Rectal smooth muscle tissue (tissue), 1 donor: ENCODE data around the gene LAIR1.
"Not testable (repeated sequence)": the region's sequence is repeated elsewhere in the genome, so short reads cannot be mapped to it uniquely, and the experiment has no call there.

Experiments
- H3K27ac ChIP-seq: one replicate; pipeline ENCODE4 v1.7.0; 2013; ENCODE audit warnings: low read depth, low read length, inconsistent platforms
- H3K27me3 ChIP-seq: one replicate; pipeline ENCODE4 v1.7.0; 2013; ENCODE audit warnings: low read length; ENCODE audit not compliant: control insufficient read depth, insufficient read depth
- H3K36me3 ChIP-seq: one replicate; pipeline ENCODE4 v1.7.0; 2013; ENCODE audit warnings: low read length; ENCODE audit not compliant: control insufficient read depth, insufficient read depth
- H3K4me1 ChIP-seq: one replicate; pipeline ENCODE4 v1.7.0; 2013; ENCODE audit warnings: low read length; ENCODE audit not compliant: control insufficient read depth, insufficient read depth
- H3K4me3 ChIP-seq: one replicate; pipeline ENCODE4 v1.7.0; 2013; ENCODE audit warnings: low read length
- H3K9ac ChIP-seq: one replicate; pipeline ENCODE4 v1.7.0; 2013; ENCODE audit warnings: low read length

Gene LAIR1

DNA sequence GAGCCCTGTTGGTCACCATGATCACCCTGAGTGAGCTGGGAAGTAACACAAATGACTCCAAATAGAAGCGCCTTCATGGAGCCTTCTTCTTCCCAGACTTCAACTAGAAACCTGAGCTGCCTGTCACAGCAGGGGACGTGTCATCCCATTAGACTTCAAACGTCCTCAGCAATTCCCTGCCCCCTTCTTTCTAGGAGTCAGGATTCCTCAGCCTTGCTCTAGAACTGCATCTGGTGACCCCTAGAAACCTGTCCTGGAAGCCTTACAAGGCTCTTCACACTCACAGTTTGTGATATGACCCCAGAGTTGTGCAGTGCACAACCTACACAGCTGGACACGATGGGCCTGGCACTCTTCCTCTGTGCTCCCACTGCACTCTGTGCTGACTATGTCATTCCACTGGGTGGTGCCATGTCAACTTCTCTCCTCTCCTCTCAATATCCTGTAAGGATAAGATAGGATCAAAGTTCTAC, 26.9 kb upstream of the LAIR1 start:
- peaks cover 6% of the 10 kb centered on the region for H3K27me3 ChIP-seq
- no peaks in the 10 kb centered on the region for H3K4me1 ChIP-seq
- no peak overlapping the region for H3K27ac ChIP-seq
- no peaks in the 10 kb centered on the region for H3K36me3 ChIP-seq
- H3K4me3 ChIP-seq = no peak overlapping the region
- H3K9ac ChIP-seq = no peak overlapping the region

DNA sequence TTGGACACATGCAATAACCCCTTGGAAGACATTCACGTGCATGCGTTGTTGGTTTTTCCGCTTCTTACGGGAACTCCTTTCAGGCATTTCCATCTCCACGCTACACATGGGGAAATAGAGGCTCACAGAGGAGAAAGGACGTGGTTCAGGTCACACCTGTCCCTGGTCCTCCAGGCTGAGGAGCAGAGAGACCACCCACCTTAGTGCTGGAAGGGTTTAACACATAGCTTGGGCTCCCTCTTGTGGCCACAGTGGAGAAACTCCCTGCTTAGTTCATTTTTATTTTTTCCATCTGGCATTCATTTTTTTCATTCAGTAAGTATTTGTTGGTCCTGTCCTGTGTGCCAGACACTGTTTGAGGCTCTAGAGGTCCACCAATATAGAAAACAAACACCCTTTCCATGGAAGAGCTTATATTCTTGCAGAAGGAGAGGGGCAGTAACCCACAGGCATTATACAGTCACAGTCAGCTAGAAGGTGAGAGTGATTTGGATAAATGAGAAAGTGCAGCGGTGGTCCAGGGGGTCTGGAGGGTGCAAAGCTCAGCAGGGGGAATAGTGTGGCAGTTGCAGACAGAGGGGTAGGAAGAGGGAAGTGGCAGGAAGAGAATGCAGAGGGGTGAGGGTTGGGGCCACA, 26.3 kb upstream of the LAIR1 start:
- peaks cover 6% of the 10 kb centered on the region for H3K27me3 ChIP-seq
- H3K27ac ChIP-seq = no peak overlapping the region
- H3K4me3 ChIP-seq = no peak overlapping the region
- no peaks in the 10 kb centered on the region for H3K4me1 ChIP-seq
- no peaks in the 10 kb centered on the region for H3K36me3 ChIP-seq
- H3K9ac ChIP-seq = no peak overlapping the region

DNA sequence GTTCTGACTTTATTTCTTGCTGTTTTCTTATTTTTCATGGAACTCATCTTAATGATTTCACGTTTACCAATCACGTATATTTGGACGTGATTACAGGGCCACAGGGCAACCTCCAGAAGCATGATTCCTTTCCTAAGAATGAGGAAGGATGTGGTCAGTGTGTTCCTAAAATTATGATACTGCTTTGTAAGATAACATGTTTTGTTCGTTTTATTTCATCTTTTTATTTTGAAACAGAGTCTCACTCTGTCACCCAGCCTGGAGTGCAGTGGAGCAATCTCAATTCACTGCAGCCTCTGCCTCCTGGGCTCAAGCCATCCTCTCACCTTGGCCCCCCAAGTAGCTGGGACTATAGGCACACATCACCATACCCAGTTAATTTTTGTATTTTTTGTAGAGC, 24.8 kb upstream of the LAIR1 start:
- H3K4me3 ChIP-seq = no peak overlapping the region
- H3K36me3 ChIP-seq = no peaks in the 10 kb centered on the region
- H3K27me3 ChIP-seq = peaks cover 6% of the 10 kb centered on the region
- no peaks in the 10 kb centered on the region for H3K4me1 ChIP-seq
- H3K27ac ChIP-seq = no peak overlapping the region
- H3K9ac ChIP-seq = no peak overlapping the region

DNA sequence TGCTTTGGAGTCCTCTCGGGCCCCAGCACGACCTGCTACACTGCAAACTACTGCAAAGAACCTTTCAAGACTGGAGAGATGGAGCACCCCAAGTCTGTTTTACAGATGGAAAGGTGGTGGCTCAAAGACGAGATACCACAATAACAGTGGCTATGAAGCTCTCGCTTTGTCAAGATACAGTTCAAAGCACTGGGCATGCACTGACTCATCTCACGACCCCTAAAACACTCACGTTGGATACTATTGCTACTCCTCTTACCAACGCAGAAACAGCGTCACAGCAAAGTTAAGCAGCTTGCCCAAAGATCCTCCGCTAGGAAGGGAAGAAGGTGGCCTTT, 24.0 kb upstream of the LAIR1 start:
- no peaks in the 10 kb centered on the region for H3K36me3 ChIP-seq
- no peak overlapping the region for H3K9ac ChIP-seq
- peak overlapping the region; percentile 57 for H3K4me3 ChIP-seq
- H3K27ac ChIP-seq = no peak overlapping the region
- peaks cover 6% of the 10 kb centered on the region for H3K27me3 ChIP-seq
- H3K4me1 ChIP-seq = no peaks in the 10 kb centered on the region

DNA sequence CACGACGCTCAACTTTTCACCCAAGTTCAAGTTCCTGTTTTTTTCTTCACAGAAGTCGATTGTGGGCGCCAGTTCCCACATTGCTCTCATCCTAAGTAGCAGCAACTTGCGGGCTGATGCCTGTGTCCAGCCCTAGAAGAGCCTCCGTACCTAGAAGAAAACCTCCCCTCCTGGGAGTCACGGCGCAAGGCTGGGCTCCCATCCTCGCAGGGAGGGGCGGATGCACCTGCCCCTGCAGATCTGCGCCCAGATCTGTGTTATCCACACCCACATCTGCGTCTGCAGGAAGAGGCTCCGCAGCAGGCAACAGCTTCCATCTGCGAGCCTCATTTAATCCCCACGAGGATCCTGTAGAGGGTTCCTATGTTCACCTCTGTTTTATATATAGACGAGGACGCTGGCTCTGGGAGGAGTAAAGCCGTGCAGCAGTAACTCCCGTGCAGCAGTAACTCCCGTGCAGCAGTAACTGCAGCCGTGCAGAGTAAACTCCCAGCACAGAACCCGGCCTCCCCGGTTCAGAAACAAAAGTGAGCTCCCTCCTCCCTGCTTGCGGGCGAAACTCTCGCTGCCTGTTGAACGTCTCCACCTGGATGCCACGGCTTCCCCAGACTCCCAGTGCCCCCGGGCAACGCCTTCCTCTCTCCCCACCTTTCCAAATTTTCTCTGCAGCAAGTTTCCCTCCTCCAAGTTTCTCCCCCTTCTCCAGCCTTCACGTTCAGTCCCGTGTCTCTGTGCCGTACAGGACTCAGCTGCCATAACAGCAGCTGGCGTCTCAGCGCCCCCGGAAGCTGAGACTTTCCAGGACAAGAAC, 23.5 kb upstream of the LAIR1 start:
- Histone ChIP-seq H3K4me1 (no peaks in the 10 kb centered on the region), H3K9ac (no peak overlapping the region), H3K4me3 (peak overlapping the region; percentile 57), H3K27me3 (peaks cover 5% of the 10 kb centered on the region), H3K27ac (no peak overlapping the region), H3K36me3 (no peaks in the 10 kb centered on the region)

DNA sequence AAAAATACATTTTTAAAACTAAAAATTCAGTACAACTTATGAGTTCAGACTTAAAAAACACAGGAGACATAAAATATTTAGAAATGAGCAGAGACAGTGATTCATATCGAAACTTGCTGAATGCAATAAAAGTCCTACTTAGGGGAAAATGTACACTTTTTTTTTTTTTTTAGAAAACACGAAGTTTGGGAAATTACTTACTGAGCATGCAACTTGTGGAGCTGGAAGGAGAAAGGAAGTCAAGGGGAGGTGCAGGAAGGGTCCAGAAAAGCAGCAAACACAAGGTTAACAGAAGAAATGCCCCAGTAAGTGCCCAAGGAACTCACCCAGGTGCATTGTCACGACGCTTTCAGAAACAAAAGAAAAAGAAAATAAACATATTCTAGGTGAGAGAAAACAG, 18.6 kb upstream of the LAIR1 start:
- Histone ChIP-seq H3K36me3 (no peaks in the 10 kb centered on the region), H3K27ac (no peak overlapping the region), H3K27me3 (no peaks in the 10 kb centered on the region), H3K9ac (no peak overlapping the region), H3K4me3 (no peak overlapping the region), H3K4me1 (no peaks in the 10 kb centered on the region)

DNA sequence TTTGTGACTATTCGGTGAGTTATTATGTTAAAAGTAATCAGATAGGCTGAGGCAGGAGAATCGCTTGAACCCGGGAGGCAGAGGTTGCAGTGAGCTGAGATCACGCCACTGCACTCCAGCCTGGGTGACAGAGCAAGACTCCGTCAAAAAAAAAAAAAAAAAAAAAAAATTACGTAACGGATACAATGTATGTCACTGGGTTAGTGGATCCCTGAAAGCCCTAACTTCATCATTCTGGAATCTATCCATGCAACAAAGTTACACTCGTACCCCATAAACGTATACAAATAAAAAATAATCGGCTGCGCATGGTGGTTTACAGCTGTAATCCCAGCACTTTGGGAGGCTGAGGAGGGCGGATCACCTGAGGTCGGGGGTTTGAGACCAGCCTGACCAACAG, 17.3 kb upstream of the LAIR1 start:
- not testable (repeated sequence) for H3K4me1 ChIP-seq, H3K9ac ChIP-seq, H3K4me3 ChIP-seq, H3K36me3 ChIP-seq, H3K27me3 ChIP-seq, H3K27ac ChIP-seq

DNA sequence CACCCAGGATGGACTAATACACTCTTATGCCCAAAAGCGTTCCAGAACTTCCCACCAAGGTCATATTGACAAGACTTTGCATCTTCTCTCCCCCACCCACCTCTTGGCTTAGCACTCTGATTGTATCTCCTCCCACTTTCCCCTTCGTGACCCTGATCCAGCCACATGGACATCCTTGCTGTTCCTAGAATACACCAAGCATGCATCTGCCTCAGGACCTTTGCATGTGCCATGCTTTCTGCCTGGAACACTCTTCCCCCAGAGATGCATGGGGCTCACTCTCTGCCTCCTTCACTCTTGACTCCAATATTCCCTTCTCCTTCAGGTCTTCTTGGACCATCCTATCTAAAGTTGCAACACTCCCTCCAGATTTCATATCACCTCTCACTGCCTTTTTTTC, 16.2 kb upstream of the LAIR1 start:
- no peak overlapping the region for H3K4me3 ChIP-seq
- H3K27ac ChIP-seq = no peak overlapping the region
- no peaks in the 10 kb centered on the region for H3K4me1 ChIP-seq
- H3K36me3 ChIP-seq = no peaks in the 10 kb centered on the region
- no peak overlapping the region for H3K9ac ChIP-seq
- H3K27me3 ChIP-seq = no peaks in the 10 kb centered on the region

DNA sequence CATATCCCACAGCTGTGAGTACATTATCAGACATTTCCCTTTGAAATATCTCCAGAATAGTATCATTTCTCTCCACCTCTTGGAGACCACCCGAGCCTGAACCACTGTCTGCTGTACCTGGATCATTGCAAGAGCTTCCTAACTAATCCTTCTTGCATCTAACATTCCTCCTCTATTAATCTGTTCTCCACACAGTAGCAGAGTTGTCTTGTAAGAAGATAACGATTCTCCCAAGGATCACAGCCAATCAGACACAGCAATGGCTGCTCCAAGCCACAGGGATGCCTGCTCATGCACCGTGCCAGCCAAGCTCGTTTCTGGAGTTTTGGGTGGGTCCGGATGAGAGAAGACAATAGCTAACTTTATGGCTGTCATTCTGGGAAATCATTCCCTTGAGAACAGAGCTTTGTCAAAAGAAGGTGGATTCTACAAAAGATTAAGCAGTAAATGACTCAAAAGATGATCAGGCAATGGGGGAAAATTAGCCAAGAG, 14.5 kb upstream of the LAIR1 start:
- no peak overlapping the region for H3K4me3 ChIP-seq
- H3K27me3 ChIP-seq = no peaks in the 10 kb centered on the region
- H3K36me3 ChIP-seq = no peaks in the 10 kb centered on the region
- H3K9ac ChIP-seq = no peak overlapping the region
- no peaks in the 10 kb centered on the region for H3K4me1 ChIP-seq
- no peak overlapping the region for H3K27ac ChIP-seq

DNA sequence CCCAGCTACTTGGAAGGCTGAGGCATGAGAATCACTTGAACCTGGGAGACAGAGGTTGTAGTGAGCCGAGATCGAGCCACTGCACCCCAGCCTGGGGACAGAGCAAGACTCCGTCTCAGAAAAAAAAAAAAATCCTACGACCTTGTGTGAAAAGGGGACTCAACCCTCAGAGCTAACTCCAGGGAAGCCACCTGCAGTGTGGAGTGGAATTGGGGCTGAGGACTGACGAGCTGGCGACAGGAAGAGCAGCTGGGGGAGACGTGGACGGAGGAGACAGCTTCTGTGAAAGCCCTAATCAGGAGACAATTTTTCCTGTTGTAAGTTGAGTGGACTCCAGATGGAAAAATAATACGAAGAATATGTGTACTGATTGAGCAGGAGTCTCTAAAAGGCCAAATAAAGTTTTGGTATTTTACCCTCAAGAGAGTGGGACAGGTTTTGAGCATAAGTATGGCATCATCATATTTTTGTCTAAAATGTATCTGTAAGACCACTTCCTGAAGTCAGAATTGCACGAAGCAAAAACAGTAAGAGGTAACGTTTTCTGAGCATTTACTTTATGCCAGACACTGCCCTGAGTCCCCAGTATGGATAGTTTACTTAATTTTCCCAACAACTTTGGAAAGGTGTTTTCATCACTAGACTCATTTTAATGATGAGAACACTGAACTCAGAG, 12.0 kb upstream of the LAIR1 start:
- H3K9ac ChIP-seq = no peak overlapping the region
- no peak overlapping the region for H3K27ac ChIP-seq
- H3K36me3 ChIP-seq = no peaks in the 10 kb centered on the region
- no peaks in the 10 kb centered on the region for H3K27me3 ChIP-seq
- H3K4me3 ChIP-seq = no peak overlapping the region
- no peaks in the 10 kb centered on the region for H3K4me1 ChIP-seq

DNA sequence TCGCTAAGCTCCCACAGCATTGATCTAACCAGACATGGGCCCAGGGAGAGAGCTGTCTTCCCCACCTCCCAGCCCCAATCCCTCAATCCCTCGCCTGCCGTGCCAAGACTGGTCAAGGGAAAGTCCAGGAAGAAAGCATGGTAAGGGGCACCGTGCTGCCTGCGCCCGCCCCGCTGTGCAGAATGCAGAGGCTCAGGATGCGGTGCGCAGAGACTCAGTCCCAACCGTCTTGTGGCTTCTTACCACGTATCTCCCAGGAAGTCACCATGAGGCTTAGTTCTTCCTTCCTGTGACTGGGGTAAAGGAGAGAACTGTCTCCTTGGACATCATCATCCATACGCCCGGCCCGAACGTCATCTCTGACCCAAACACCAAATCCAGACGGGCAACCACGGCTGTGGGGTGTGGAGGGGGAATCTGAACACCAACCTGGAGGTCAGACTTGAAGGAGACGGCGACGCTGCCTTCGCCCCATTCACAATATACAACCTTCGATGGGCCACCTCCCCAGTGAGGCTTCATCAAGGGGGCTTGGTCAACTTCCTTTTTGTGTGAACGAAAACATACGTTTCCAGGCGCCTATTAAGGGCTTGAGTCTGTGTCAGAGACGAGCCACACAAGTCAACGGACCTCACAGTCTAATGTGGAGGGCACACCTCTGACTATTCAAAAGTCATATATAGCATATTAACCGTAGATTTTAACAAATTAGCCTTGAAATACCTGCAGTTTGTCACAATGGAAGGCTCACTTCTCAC, 10.6 kb upstream of the LAIR1 start:
- H3K36me3 ChIP-seq, H3K9ac ChIP-seq, H3K4me1 ChIP-seq, H3K27me3 ChIP-seq: not testable (repeated sequence)
- H3K27ac ChIP-seq = peak overlapping the region; percentile 32
- H3K4me3 ChIP-seq = peak overlapping the region; percentile 41
